Glutamatergic neuron (in vitro differentiated cells): Measurements from ENCODE around the gene ACOXL. TPM values are rescaled to one million over a fixed set of nuclear protein-coding genes. Genes with fewer than 3 reads are reported as not detected.

Experiments
- DNase-seq: peaks from one replicate; pipeline ENCODE4 v3.0.0; 2022
- H3K27ac Mint-ChIP-seq: one replicate; pipeline ENCODE4 v1.8.0; 2020; ENCODE audit warnings: mild to moderate bottlenecking, mixed read lengths, inconsistent platforms; ENCODE audit not compliant: unreplicated experiment
- H3K27me3 Mint-ChIP-seq: one replicate; pipeline ENCODE4 v1.8.0; 2020; ENCODE audit warnings: mild to moderate bottlenecking, moderate library complexity, mixed read lengths, inconsistent platforms; ENCODE audit not compliant: unreplicated experiment
- H3K36me3 Mint-ChIP-seq: one replicate; pipeline ENCODE4 v1.8.0; 2020; ENCODE audit warnings: mild to moderate bottlenecking, mixed read lengths, inconsistent platforms; ENCODE audit not compliant: unreplicated experiment
- H3K4me1 Mint-ChIP-seq: one replicate; pipeline ENCODE4 v1.8.0; 2020; ENCODE audit warnings: mild to moderate bottlenecking, low read depth, mixed read lengths, inconsistent platforms; ENCODE audit not compliant: unreplicated experiment
- H3K4me3 Mint-ChIP-seq: one replicate; pipeline ENCODE4 v1.8.0; 2020; ENCODE audit warnings: mild to moderate bottlenecking, mixed read lengths, inconsistent platforms; ENCODE audit not compliant: unreplicated experiment
- H3K9me3 Mint-ChIP-seq: one replicate; pipeline ENCODE4 v1.8.0; 2020; ENCODE audit warnings: mild to moderate bottlenecking, moderate library complexity, mixed read lengths, inconsistent platforms; ENCODE audit not compliant: unreplicated experiment
- total RNA-seq: library from RNA; stranded (reverse); fragmentation: NEBNext Ultra II Directional; extraction: Animal tissue kit (Norgen Biotek cat#: 25700); gene quantifications from one replicate; pipeline ENCODE4 v1.2.1, GENCODE V29; 2021; ENCODE audit not compliant: unreplicated experiment
- TF ChIP-seq, protein P1 (sequence below): fragments of 200-600 bp; sonication (generic); IDR thresholded peaks from one replicate; pipeline ENCODE4 v1.5.0; 2021; ENCODE audit not compliant: partially characterized antibody, unreplicated experiment

ACOXL gene
- total RNA-seq, 1 donor from 2014 or later: 1.4 TPM

DNA sequence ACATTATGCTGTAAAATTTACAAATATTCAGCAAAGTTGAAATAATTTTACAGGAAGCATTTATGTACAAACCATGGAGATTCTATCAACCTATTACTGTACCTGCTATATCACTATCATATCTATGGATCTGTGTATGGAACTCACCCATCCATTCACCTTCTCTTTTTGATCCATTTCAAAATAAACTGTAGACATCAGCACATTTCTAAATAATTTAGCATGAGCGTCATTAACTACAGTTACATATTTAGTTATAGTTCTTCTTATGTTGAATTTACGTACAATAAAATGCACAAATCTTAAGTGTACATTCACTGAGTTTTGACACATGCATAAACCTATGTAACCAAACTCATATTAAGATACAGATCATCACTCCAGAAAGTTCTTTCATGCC lies 260.5 kb downstream of the ACOXL start:
- TF ChIP-seq, protein P1, sequence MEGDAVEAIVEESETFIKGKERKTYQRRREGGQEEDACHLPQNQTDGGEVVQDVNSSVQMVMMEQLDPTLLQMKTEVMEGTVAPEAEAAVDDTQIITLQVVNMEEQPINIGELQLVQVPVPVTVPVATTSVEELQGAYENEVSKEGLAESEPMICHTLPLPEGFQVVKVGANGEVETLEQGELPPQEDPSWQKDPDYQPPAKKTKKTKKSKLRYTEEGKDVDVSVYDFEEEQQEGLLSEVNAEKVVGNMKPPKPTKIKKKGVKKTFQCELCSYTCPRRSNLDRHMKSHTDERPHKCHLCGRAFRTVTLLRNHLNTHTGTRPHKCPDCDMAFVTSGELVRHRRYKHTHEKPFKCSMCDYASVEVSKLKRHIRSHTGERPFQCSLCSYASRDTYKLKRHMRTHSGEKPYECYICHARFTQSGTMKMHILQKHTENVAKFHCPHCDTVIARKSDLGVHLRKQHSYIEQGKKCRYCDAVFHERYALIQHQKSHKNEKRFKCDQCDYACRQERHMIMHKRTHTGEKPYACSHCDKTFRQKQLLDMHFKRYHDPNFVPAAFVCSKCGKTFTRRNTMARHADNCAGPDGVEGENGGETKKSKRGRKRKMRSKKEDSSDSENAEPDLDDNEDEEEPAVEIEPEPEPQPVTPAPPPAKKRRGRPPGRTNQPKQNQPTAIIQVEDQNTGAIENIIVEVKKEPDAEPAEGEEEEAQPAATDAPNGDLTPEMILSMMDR: no peak
- Mint-ChIP-seq H3K4me3 (no peak overlapping the region), H3K36me3 (no peaks in the 10 kb centered on the region), H3K4me1 (no peaks in the 10 kb centered on the region), H3K27me3 (no peaks in the 10 kb centered on the region), H3K27ac (no peak overlapping the region), H3K9me3 (peaks cover 3% of the 10 kb centered on the region)
- no peak for DNase-seq

DNA sequence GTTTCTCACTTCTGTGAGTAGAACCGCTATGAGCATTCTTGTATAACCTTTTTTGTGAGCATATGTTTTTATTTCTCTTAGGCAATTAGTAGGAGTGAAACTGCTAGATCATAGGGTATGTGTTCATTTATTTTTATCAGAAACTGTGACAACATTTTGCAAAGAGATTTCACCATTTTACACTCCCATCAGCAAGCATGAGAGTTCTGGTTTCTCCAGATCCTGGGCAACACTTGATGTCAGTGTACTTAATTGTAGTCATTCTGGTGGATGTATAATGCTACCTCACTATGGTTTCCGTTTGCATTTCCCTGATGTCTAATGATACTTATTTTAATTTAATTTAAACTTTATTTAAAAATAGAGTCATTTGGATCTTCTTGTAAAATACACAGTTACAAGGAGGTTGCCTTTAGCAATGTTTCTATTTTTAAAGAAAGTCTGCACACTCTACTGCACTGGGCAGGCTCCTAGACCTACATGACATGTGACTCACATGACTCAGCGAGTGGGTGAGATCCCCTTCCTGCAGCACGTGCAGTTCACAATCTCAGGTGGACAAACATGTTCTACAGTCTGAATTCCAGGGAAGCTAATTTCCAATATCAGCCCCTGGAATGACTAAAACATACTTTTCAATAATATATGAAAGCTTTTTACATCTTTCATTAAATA lies 261.3 kb downstream of the ACOXL start:
- Mint-ChIP-seq H3K36me3 (no peaks in the 10 kb centered on the region), H3K27ac (no peak overlapping the region), H3K9me3 (peaks cover 3% of the 10 kb centered on the region), H3K27me3 (no peaks in the 10 kb centered on the region), H3K4me3 (no peak overlapping the region), H3K4me1 (no peaks in the 10 kb centered on the region)
- TF ChIP-seq, protein P1: no peak
- DNase-seq: no peak

DNA sequence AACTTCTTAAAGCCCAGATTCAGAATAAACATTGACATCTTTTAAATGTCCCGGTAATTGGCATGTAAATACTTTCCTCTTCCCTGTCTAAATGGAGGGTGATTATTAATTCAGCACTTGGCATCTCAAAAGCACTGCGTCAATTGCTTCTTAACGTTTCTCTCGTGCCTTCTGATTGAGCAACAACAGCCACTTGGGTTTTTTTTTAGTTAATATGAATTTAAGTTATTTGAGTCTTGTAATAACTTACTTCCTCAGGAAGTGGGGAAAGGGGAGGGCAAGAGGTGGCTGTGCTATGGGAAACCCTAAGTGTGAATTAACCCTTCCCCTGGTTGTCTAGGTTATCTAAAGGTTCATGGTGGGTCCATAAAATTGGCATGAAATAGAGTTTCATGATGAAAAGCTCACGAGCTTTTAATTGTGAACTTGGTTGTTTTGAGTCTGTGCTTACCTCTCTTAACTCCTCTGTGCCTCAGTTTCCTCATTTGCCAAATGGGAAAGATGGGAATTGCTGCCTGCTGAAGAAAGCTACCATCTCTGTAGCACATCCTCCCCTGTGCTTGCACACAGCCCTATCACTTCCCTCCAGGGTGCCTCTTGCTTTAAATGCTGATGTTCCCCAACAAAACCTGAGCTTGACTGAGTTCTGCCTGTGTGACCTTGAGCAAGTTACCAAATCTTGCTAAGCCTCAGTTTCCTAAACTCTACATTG lies 262.0 kb downstream of the ACOXL start:
- Mint-ChIP-seq H3K36me3 (no peaks in the 10 kb centered on the region), H3K27ac (no peak overlapping the region), H3K4me1 (no peaks in the 10 kb centered on the region), H3K27me3 (no peaks in the 10 kb centered on the region), H3K9me3 (peaks cover 3% of the 10 kb centered on the region), H3K4me3 (no peak overlapping the region)
- TF ChIP-seq, protein P1: no peak
- DNase-seq: no peak

DNA sequence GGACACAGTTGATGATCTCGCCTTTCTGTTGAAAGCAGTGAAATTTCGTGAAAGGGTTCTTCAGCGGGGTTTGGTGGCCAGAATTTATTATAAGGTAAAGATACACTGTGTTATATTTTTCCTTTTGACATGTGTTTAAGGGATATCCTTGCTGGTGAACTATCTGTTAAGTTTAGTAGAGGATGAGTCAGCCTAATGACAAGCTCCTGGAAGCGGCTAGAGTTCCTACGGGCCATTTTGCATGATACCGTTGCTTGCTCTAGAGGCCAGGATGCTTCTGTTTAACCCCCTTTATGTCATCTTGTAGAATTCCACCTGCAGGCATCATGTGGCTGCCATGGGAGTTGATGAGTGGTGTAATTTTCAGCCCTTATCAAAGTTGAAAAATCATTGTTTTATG lies 263.5 kb downstream of the ACOXL start:
- H3K36me3 Mint-ChIP-seq: no peaks in the 10 kb centered on the region

More for the DNA sequence above, 263.5 kb downstream of the ACOXL start:
- Mint-ChIP-seq H3K9me3 (peaks cover 3% of the 10 kb centered on the region), H3K4me3 (no peak overlapping the region), H3K27ac (no peak overlapping the region), H3K4me1 (no peaks in the 10 kb centered on the region), H3K27me3 (no peaks in the 10 kb centered on the region)
- no peak for DNase-seq
- TF ChIP-seq, protein P1: no peak
